ENCODE data around the gene SAMD4B. TPM values are rescaled to one million over a fixed set of nuclear protein-coding genes. Genes with fewer than 3 reads are reported as not detected.

Gene SAMD4B
- total and polyA plus RNA-seq, 9 of the 15 experiments (the other 6 are each of a cell fraction or from before 2014, with no cell fraction given), result 3.4 to 90.5 (median 38.0) TPM

GRCh38 chr19:39411081-39411831, 69.0 kb downstream of the SAMD4B start (continued):
- TF ChIP-seq ETS2 (tag; IDR thresholded peaks at IDR 0.05; ENCODE audit: borderline replicate concordance, poor library complexity, severe bottlenecking), result no peak
- TF ChIP-seq, protein P1, sequence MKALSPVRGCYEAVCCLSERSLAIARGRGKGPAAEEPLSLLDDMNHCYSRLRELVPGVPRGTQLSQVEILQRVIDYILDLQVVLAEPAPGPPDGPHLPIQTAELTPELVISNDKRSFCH (CRISPR knock-in tag; IDR thresholded peaks at IDR 0.05), result no peak
- TF ChIP-seq, protein P1 (tag; IDR thresholded peaks at IDR 0.05), result no peak
- TF ChIP-seq SNAPC5 (CRISPR knock-in tag; IDR thresholded peaks at IDR 0.05), result no peak
- TF ChIP-seq ZBED1 (IDR thresholded peaks at IDR 0.05), result no peak
- TF ChIP-seq, protein P2, sequence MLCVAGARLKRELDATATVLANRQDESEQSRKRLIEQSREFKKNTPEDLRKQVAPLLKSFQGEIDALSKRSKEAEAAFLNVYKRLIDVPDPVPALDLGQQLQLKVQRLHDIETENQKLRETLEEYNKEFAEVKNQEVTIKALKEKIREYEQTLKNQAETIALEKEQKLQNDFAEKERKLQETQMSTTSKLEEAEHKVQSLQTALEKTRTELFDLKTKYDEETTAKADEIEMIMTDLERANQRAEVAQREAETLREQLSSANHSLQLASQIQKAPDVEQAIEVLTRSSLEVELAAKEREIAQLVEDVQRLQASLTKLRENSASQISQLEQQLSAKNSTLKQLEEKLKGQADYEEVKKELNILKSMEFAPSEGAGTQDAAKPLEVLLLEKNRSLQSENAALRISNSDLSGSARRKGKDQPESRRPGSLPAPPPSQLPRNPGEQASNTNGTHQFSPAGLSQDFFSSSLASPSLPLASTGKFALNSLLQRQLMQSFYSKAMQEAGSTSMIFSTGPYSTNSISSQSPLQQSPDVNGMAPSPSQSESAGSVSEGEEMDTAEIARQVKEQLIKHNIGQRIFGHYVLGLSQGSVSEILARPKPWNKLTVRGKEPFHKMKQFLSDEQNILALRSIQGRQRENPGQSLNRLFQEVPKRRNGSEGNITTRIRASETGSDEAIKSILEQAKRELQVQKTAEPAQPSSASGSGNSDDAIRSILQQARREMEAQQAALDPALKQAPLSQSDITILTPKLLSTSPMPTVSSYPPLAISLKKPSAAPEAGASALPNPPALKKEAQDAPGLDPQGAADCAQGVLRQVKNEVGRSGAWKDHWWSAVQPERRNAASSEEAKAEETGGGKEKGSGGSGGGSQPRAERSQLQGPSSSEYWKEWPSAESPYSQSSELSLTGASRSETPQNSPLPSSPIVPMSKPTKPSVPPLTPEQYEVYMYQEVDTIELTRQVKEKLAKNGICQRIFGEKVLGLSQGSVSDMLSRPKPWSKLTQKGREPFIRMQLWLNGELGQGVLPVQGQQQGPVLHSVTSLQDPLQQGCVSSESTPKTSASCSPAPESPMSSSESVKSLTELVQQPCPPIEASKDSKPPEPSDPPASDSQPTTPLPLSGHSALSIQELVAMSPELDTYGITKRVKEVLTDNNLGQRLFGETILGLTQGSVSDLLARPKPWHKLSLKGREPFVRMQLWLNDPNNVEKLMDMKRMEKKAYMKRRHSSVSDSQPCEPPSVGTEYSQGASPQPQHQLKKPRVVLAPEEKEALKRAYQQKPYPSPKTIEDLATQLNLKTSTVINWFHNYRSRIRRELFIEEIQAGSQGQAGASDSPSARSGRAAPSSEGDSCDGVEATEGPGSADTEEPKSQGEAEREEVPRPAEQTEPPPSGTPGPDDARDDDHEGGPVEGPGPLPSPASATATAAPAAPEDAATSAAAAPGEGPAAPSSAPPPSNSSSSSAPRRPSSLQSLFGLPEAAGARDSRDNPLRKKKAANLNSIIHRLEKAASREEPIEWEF (CRISPR knock-in tag; IDR thresholded peaks at IDR 0.05), result no peak
- no peak for TF ChIP-seq FOXK2 (conservative IDR thresholded peaks at IDR 0.05 in 1 of 2, IDR thresholded peaks at IDR 0.05 in 1 of 2; ENCODE audit: low read depth in 2 of 2)
- TF ChIP-seq ZNF507 (tag; conservative IDR thresholded peaks at IDR 0.05), result no peak
- TF ChIP-seq HBP1 (CRISPR knock-in tag; IDR thresholded peaks at IDR 0.05), result no peak
- TF ChIP-seq ZBTB33 (CRISPR knock-in tag; IDR thresholded peaks at IDR 0.05), result no peak
- TF ChIP-seq BRD9 (IDR thresholded peaks at IDR 0.05; ENCODE audit: low read depth, partially characterized antibody), result no peak
- TF ChIP-seq KLF6 (CRISPR knock-in tag; IDR thresholded peaks at IDR 0.05; ENCODE audit: borderline replicate concordance), result no peak
- TF ChIP-seq ZNF184 (CRISPR knock-in tag; IDR thresholded peaks at IDR 0.05), result no peak
- TF ChIP-seq ZNF436 (CRISPR knock-in tag; IDR thresholded peaks at IDR 0.05), result no peak
- no peak for TF ChIP-seq ZEB2 (IDR thresholded peaks at IDR 0.05)
- no peak for TF ChIP-seq ZNF445 (CRISPR knock-in tag; IDR thresholded peaks at IDR 0.05; ENCODE audit: low read depth)
- TF ChIP-seq EHMT2 (IDR thresholded peaks at IDR 0.05), result no peak
- no peak for TF ChIP-seq ZNF655 (CRISPR knock-in tag; IDR thresholded peaks at IDR 0.05)

All from K562 (cell line).